AG08396 (cell line): ENCODE results near the gene NTSR2.
"Not testable (repeated sequence)": the region's sequence is repeated elsewhere in the genome, so short reads cannot be mapped to it uniquely, and the experiment has no call there.

Source experiments
- DNase-seq: peaks from one replicate; pipeline ENCODE4 v3.0.0; 2012; ENCODE audit warnings: low spot score, mixed read lengths

Gene NTSR2

GRCh38 chr2:11679486-11680181, 9.6 kb upstream of the NTSR2 start:
- no peak for DNase-seq

GRCh38 chr2:11679016-11679415, 9.0 kb upstream of the NTSR2 start:
- DNase-seq = no peak

GRCh38 chr2:11678306-11678960, 8.4 kb upstream of the NTSR2 start:
- no peak for DNase-seq

- DNase-seq = no peak
Measured at GRCh38 chr2:11677136-11678055, 7.4 kb upstream of the NTSR2 start.

GRCh38 chr2:11676640-11677039, 6.6 kb upstream of the NTSR2 start:
- DNase-seq = no peak

GRCh38 chr2:11675423-11676112, 5.6 kb upstream of the NTSR2 start:
- DNase-seq = no peak

- DNase-seq = no peak
Measured at GRCh38 chr2:11674983-11675382, 5.0 kb upstream of the NTSR2 start.

- DNase-seq = no peak
Measured at GRCh38 chr2:11672407-11672806, 2.4 kb upstream of the NTSR2 start.

GRCh38 chr2:11667866-11668637, 1.9 kb downstream of the NTSR2 start:
- no peak for DNase-seq

- DNase-seq = no peak
Measured at GRCh38 chr2:11667194-11667593, 2.8 kb downstream of the NTSR2 start.

GRCh38 chr2:11665510-11666362, 4.3 kb downstream of the NTSR2 start:
- DNase-seq = no peak

- no peak for DNase-seq
Measured at GRCh38 chr2:11665028-11665427, 5.0 kb downstream of the NTSR2 start.

GRCh38 chr2:11663427-11663826, 6.6 kb downstream of the NTSR2 start:
- DNase-seq = no peak

- no peak for DNase-seq
Measured at GRCh38 chr2:11662882-11663281, 7.1 kb downstream of the NTSR2 start.

GRCh38 chr2:11661891-11662435, 8.0 kb downstream of the NTSR2 start:
- DNase-seq = no peak

- DNase-seq = not testable (repeated sequence)
Measured at GRCh38 chr2:11660396-11660795, 9.6 kb downstream of the NTSR2 start.

GRCh38 chr2:11659851-11660250, 10.1 kb downstream of the NTSR2 start:
- DNase-seq = no peak

- DNase-seq = no peak
Measured at GRCh38 chr2:11659115-11659475, 10.9 kb downstream of the NTSR2 start.

- no peak for DNase-seq
Measured at GRCh38 chr2:11658208-11659114, 11.5 kb downstream of the NTSR2 start.
